Measurements from ENCODE around the gene GNB2.

GNB2 gene

DNA sequence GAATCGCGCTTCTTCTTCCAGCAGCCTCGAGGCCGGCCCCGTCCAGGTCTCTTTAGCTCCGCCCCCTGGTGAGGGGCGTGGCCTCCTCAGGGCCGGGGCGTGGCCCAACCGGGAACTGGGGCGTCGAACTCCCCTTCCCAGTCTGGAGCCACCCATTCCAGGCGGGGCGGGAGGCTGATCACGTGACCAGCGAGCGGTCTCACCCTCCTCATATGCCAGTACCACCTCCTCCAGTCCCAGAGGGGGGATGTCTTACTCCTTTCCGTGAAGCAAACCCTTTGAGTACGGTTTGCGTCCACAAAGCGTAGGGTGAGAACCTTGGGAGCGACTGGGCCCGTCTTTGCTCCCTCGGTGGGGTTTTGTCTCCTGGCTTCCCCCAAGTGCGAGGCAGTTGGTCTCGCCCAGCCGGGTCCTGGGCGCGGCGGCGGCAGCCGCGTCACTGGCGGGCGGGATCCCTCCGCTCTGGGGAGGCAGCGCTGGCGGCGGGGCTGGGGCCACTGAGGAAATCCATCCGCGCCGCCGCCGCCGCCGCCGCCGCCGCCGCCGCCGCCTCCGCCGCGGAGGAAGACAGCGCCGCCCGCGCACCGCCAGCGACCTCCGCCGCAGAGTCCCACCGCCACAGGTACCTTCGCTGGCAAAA, at the start of gene GNB2:
GNB2 (plus strand) TSS at position 439 of the 640 bp plus-strand sequence. CDS start 2,526 bp downstream, outside the sequence.
- peak; percentile 95 to 99 for DNase-seq (ENCODE audit: low read depth in 2 of 2)

GRCh38 chr7:100623951-100624824, 49.4 kb upstream of the GNB2 start:
- no peak for DNase-seq (ENCODE audit: low read depth in 2 of 2)

GRCh38 chr7:100626055-100626454, 47.5 kb upstream of the GNB2 start:
- no peak for DNase-seq (ENCODE audit: low read depth in 2 of 2)

- peak; percentile 76 to 83 for DNase-seq (ENCODE audit: low read depth in 2 of 2)
Observed at GRCh38 chr7:100626530-100627237, 46.9 kb upstream of the GNB2 start.

- no peak for DNase-seq (ENCODE audit: low read depth in 2 of 2)
Observed at GRCh38 chr7:100627238-100627549, 46.3 kb upstream of the GNB2 start.

- DNase-seq (ENCODE audit: low read depth in 2 of 2): no peak
Observed at GRCh38 chr7:100629117-100629716, 44.3 kb upstream of the GNB2 start.

DNA sequence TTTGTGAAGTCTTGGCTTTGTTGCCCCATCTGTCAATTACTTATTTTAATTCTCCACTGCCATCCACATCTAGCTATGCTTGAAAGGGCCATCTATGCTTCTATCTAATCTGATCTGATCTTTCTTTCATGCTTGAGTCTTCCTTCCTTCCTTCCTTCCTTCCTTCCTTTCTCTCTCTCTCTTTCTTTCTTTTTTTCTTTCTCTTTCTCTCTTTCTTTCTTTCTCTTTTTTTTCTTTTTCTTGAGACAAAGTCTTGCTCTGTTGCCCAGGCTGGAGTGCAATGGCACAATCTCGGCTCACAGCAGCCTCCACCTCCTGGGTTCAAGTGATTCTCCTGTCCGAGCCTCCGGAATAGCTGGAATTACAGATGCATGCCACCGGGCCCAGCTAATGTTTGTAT, 43.5 kb upstream of the GNB2 start:
- no peak for DNase-seq (ENCODE audit: low read depth in 2 of 2)

DNA sequence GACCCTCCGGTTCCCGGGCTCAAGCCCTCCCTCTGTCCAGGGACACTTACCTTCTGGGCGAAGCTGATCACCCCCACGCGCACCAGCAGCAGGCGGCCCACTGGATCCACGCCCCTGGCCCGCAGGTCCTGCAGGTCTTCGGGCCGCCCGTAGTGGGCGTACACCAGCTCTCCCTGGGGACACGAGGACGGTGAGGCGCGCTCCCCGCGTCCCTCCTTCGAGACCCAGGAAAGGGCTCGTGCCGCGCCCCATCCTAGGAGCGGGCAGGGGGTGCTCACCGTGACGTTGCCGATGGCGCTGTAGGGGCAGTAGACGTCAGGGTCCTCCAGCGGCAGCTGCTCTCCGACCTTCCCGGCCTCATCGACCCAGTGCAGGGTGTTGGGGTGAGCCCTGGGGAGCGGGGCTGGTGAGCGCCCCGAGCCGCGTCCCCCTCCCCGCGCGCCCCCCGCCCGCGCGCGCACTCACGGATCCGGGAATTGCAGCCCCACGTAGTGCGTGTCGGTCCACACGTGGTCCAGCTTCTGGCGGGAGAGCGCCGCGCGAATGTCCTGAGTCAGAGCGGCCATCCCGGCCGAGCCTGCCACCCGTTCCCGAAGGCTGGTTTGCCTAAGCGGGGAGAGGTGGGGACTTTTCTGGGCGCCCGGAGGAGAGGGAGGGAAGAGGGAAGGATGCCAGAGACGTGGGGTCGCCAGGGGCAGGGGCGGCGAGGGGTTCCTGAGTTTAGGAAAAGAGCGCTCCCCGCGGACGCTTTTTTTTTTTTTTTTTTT, 40.4 kb upstream of the GNB2 start:
- DNase-seq (ENCODE audit: low read depth in 2 of 2): peak in 1 of 2 donors; percentile 31

- no peak for DNase-seq (ENCODE audit: low read depth in 2 of 2)
Observed at GRCh38 chr7:100639995-100640516, 33.5 kb upstream of the GNB2 start.

- no peak for DNase-seq (ENCODE audit: low read depth in 2 of 2)
Observed at GRCh38 chr7:100640517-100641440, 32.8 kb upstream of the GNB2 start.

- no peak for DNase-seq (ENCODE audit: low read depth in 2 of 2)
Observed at GRCh38 chr7:100641463-100641859, 32.1 kb upstream of the GNB2 start, which contains the start of gene TFR2. TSS of gene TFR2 (minus strand) at chr7:100641552. CDS start at chr7:100641509, 43 bp downstream.

DNA sequence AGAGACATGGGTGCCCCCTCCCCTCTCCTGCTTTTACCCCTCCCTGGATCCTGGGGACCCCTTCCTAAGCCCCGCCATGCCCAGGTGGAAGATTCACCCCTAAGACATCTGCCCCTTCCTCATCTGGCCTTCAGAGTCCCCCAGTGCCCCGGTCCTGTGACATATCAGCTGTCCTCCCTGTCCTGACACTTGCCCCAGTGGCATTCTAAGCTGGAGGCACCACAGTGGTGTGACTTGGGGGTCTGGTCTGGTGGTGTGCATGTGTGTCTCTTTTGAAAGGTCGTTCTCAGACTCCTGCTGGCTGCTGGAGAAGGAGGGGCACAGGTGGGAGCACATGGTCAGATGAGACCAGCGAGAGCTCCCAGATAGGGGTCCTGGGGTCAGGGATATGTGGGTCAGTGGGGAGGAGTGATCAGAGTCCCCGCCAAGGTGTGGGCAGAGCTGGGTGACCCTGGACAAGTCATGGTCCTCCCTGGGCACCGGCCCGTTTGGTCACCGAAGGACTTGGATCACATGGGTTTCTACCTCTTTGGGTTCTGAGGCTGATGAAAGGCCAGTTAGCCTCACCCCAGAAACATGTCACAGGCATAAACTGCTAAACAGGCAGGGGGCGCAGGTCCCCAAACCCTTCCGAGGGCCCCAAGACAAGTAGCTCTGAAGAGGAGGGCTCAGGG, 31.5 kb upstream of the GNB2 start:
- no peak for DNase-seq (ENCODE audit: low read depth in 2 of 2)

DNA sequence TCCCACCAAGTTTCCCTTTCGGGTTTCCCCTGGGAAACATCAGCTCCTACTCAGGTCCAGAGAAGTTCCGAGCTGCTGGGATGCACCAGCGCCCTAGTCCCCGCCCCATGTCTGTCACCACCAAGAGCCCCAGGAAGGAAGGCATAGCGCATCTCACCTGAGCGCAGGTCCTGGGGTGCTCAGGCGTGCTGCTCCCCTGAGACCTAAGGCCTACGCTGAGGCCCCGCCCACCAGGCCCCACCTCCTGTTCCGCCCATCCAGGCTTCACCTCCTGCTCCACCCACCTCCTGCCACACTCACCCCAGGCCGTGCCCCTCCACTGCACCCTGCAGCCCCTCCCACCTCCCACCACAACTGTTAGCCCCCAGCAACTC, 31.0 kb upstream of the GNB2 start:
- DNase-seq (ENCODE audit: low read depth in 2 of 2): no peak

GRCh38 chr7:100649826-100650565, 23.5 kb upstream of the GNB2 start:
- DNase-seq (ENCODE audit: low read depth in 2 of 2): no peak

- DNase-seq (ENCODE audit: low read depth in 2 of 2): no peak
Observed at GRCh38 chr7:100654908-100655831, 18.4 kb upstream of the GNB2 start.

DNA sequence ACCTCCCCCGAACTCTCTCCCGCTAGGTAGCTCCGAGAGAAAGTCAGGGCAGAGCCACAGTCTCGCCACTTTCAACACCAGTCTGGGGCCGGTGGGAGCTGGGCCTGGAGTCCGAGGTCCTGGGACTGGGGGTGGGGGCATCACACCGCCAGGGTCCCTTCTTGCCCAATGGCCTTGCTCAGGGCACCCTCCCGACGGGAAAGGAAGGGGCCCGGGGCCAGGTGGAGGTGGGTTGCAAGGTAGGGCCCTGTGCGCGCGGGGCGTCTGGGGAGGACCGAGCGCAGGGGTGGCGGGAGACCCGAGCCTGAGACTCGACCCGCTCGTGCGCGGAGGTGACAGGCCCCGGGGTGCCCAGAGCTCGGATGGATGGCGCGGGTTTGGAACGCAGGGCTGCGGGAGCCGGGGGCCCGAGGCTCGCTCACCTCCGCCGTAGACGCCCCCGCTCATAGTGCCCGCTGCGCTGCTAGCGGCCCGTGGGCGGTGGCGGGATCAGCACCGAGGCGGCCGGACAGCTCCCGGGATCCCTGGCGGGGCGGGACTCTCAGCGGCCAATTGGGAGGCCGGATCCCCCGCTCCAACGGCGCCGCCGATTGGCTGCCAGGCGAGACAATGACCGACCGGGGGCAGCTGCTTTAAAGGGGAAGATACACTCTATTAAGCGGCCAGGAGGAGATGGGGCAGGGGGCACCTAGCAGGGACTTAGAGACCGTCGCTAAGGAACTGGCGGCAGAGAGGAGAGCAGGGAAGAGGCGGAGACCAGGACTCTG, 17.4 kb upstream of the GNB2 start, which contains the start of gene ACTL6B:
ACTL6B (minus strand) TSS at position 541 of the 767 bp plus-strand sequence; CDS start at position 447, 94 bp downstream.
- DNase-seq (ENCODE audit: low read depth in 2 of 2): peak in 1 of 2 donors; percentile 26

All from stimulated activated CD4-positive, alpha-beta T cell treated with anti-CD3 and anti-CD28 coated beads, Interleukin-1b, Interleukin-23, amount 100 ng/mL, for 1 hour (primary cell).